H1 (cell line): ENCODE results near the gene HAO1. TPM values are rescaled to one million over a fixed set of nuclear protein-coding genes. Genes with fewer than 3 reads are reported as not detected.
A peak's percentile ranks its signal among the peaks of the same experiment; 100 is the strongest.

Experiments
- KDM4A ChIP-seq: IDR thresholded peaks from one replicate; pipeline ENCODE4 v1.7.1; 2012; ENCODE audit warnings: low read depth, mild to moderate bottlenecking, moderate library complexity, low read length, inconsistent platforms; ENCODE audit not compliant: severe bottlenecking
- RAD21 ChIP-seq, 2 experiments: IDR thresholded peaks in 1 of 2; conservative IDR thresholded peaks in 1 of 2; 2 replicates each; pipeline ENCODE4 v1.6.1; 2011; ENCODE audit warnings: low read depth in 2 of 2, low read length in 2 of 2, improper control_type of control experiment in 1 of 2, inconsistent platforms in 1 of 2, mild to moderate bottlenecking in 1 of 2, moderate library complexity in 1 of 2
- TEAD4 ChIP-seq: IDR thresholded peaks from 2 replicates; pipeline ENCODE4 v1.6.1; 2012; ENCODE audit warnings: low read depth, low read length, inconsistent platforms, mixed read lengths
- polyA plus RNA-seq, 7 experiments: library from polyadenylated mRNA; depleted of rRNA in 3 of 7; stranded (reverse) in 5 of 7; unstranded in 2 of 7; fragments of >200 nt in 5 of 7; fragments of 200-250 nt in 2 of 7; gene quantifications; 1 replicate in 5 of 7; 2 replicates in 1 of 7; 4 replicates in 1 of 7; pipeline versions ENCODE4 v1.2.1 to v1.2.3, GENCODE V29; 2011 to 2013; ENCODE audit warnings: missing spikeins in 2 of 7, mixed read lengths in 2 of 7
- total RNA-seq: library from RNA; stranded (reverse); fragmentation: NEBNext Ultra II Directional; extraction: Animal tissue kit (Norgen Biotek cat#: 25700); gene quantifications from 2 replicates; pipeline ENCODE4 v1.2.1, GENCODE V29; 2021

HAO1 gene
- total and polyA plus RNA-seq, 2 of the 8 experiments (the other 6 are each of a cell fraction or from before 2014, with no cell fraction given), result not detected

DNA sequence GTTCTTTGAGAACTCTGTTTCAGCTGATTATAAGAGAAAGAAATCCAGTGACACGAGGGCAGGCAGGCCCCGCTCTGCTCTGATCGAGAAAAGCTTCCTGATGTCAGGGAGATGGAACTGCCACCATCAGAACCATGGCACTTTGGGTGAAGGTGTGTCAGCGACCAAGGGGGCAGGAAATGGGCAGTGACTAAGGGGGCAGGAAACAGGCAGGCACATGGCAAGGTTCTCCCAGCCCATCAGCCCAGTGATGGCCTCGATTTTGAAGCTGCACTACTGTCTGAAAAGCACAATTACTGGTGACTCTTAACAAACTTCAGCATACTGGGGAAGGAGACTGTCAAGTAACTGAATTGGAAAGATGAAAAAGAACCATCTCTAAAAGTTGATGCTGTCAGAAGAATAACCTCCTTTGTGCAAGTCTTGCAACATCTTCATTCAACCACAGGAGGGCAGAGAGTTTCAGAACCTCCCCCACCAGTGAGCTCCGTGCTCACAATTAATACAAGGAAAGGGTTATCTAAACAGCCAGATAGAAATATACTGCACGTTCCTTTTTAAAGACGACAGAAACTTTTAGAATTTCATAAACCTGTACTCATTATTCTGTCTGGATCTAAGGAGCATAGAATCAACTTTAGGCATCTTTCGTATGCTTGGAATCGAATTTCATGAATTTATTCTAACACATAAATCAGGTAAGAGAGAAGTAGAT is 40.2 kb upstream of the HAO1 start (continued):
- TF ChIP-seq TEAD4 (no peak), RAD21 (IDR thresholded peaks at IDR 0.05 in 1 of 2, conservative IDR thresholded peaks at IDR 0.05 in 1 of 2; ENCODE audit: low read depth in 2 of 2, low read length in 2 of 2) (peak; percentile 36 to 52; a peak in 3 of 4 replicates), KDM4A (no peak)
